K562 (cell line): Measurements from ENCODE around the gene EGLN3. TPM values are rescaled to one million over a fixed set of nuclear protein-coding genes. Genes with fewer than 3 reads are reported as not detected.
A peak's percentile ranks its signal among the peaks of the same experiment; 100 is the strongest.

Experiments
- ATAC-seq: fragments of 200-7000 bp; cut with Tn5 transposase; 3 replicates; pipeline ENCODE4 v1.9.1; 2020; ENCODE audit warnings: moderate library complexity
- BruUV-seq: library from RNA; stranded (reverse); fragments of 400-500 nt; replicated peaks from 2 replicates; lab custom pipeline; 2021; lab: Mats Ljungman, UMichigan
- CTCF ChIA-PET: fragments of 300-600 bp; formaldehyde crosslinking; extraction: SDS; loops from one replicate; lab custom pipeline; 2021; ENCODE audit warnings: low intra/inter-chr PET ratio; lab: Yijun Ruan, JAX
- POLR2A ChIA-PET: fragments of 300-600, 350-650 bp; sonication (Branson Sonifier 250); formaldehyde crosslinking; extraction: SDS; loops from one replicate; lab custom pipeline; 2021; ENCODE audit warnings: antibody characterized with exemption, inconsistent platforms; lab: Yijun Ruan, JAX
- DNase-seq, 4 experiments: peaks; one replicate each; pipeline versions ENCODE4 v3.0.0 to v3.0.0-alpha.2; 2011 to 2018; ENCODE audit warnings: low spot score in 3 of 4, mixed read lengths in 3 of 4; ENCODE audit errors: extremely low read depth in 1 of 4
- FAIRE-seq: peaks from 2 replicates; lab custom pipeline; 2011; peaks lifted over from hg19 to GRCh38; lab: Jason Lieb, UNC
- H2AFZ ChIP-seq: 2 replicates; pipeline ENCODE4 v1.6.0; 2011; ENCODE audit warnings: low read depth, low read length, control low read depth, inconsistent platforms
- H3K27ac ChIP-seq: fragments of 200-600 bp; 3 replicates; pipeline ENCODE4 v1.8.0; 2011; ENCODE audit warnings: low read depth, mild to moderate bottlenecking, control low read depth, inconsistent platforms, low read length, moderate library complexity, mixed read lengths; ENCODE audit errors: extremely low read depth
- H3K27me3 ChIP-seq, 2 experiments: fragments of 300-600 bp in 1 of 2; 2 replicates in 1 of 2; 3 replicates in 1 of 2; pipeline versions ENCODE4 v1.6.0 to v1.8.0; 2011; ENCODE audit warnings: inconsistent platforms in 2 of 2, low read length in 2 of 2, mild to moderate bottlenecking in 1 of 2, mixed read lengths in 1 of 2, moderate library complexity in 1 of 2; ENCODE audit not compliant: control insufficient read depth in 2 of 2, insufficient read depth in 2 of 2
- H3K36me3 ChIP-seq: fragments of 300-600 bp; 3 replicates; pipeline ENCODE4 v1.8.0; 2011; ENCODE audit warnings: mild to moderate bottlenecking, low read length, inconsistent platforms; ENCODE audit not compliant: control insufficient read depth, insufficient read depth
- H3K4me1 ChIP-seq, 2 experiments: fragments of 200-600 bp in 1 of 2; replicated peaks in 1 of 2; 2 replicates in 1 of 2; 3 replicates in 1 of 2; pipeline versions ENCODE4 v1.5.1 to v1.8.0; 2011; ENCODE audit warnings: inconsistent platforms in 2 of 2, low read length in 2 of 2, mild to moderate bottlenecking in 1 of 2, mixed read lengths in 1 of 2, moderate library complexity in 1 of 2; ENCODE audit not compliant: control insufficient read depth in 2 of 2, insufficient read depth in 2 of 2
- H3K4me2 ChIP-seq: 2 replicates; pipeline ENCODE4 v1.6.1; 2011; ENCODE audit warnings: low read length, control low read depth, inconsistent platforms, mixed read lengths; ENCODE audit not compliant: insufficient read depth
- H3K4me3 ChIP-seq: fragments of 200-600 bp; sonication (generic), shearing (Covaris generic); 2 replicates; pipeline ENCODE4 v1.5.1; 2016; ENCODE audit warnings: control low read depth, inconsistent platforms
- H3K79me2 ChIP-seq: fragments of 200-600 bp; 3 replicates; pipeline ENCODE4 v1.8.0; 2011; ENCODE audit warnings: low read length, inconsistent platforms; ENCODE audit not compliant: control insufficient read depth, insufficient read depth
- H3K9ac ChIP-seq, 2 experiments: 2 replicates each; pipeline versions ENCODE4 v1.6.0 to v1.6.1; 2011; ENCODE audit warnings: low read depth in 2 of 2, low read length in 2 of 2, control low read depth in 1 of 2, inconsistent platforms in 1 of 2, mild to moderate bottlenecking in 1 of 2, mixed read lengths in 1 of 2; ENCODE audit not compliant: insufficient read depth in 1 of 2
- H3K9me1 ChIP-seq: one replicate; pipeline ENCODE4 v1.6.0; 2011; ENCODE audit warnings: inconsistent platforms, mild to moderate bottlenecking, low read length, moderate library complexity; ENCODE audit not compliant: control insufficient read depth, insufficient read depth
- H3K9me3 ChIP-seq: replicated peaks from 2 replicates; pipeline ENCODE4 v1.5.1; 2011; ENCODE audit warnings: low read depth, low read length, inconsistent platforms; ENCODE audit not compliant: control insufficient read depth, insufficient read depth
- H4K20me1 ChIP-seq: replicated peaks from 2 replicates; pipeline ENCODE4 v1.6.1; 2011; ENCODE audit warnings: low read length, inconsistent platforms, mixed read lengths; ENCODE audit not compliant: control insufficient read depth, insufficient read depth
- CTBP1 ChIP-seq: fragments of 450-650 bp; IDR thresholded peaks from 2 replicates; pipeline ENCODE4 v1.6.1; 2016; ENCODE audit warnings: borderline replicate concordance
- ELK3 ChIP-seq: fragments of 450-650 bp; formaldehyde crosslinking; IDR thresholded peaks from 2 replicates; pipeline ENCODE4 v1.4.0; 2020; ENCODE audit warnings: mild to moderate bottlenecking
- WGBS: fragments of 100-300 bp; shearing (Covaris generic); methylation state at CpG from one replicate; pipeline ENCODE4 v1.1.6; 2016; ENCODE audit warnings: low coverage, mixed read lengths; ENCODE audit not compliant: insufficient coverage; ENCODE audit errors: missing lambda C conversion rate; 5-methylcytosine and 5-hydroxymethylcytosine counted together
- in situ Hi-C: fragments of 300-500 bp; cut with MboI; formaldehyde crosslinking; loops from 4 replicates; pipeline ENCODE4 v1.15.0; 2018; ENCODE audit warnings: inconsistent platforms, mixed read lengths
- intact Hi-C: fragments of 100-400 bp; cut with micrococcal nuclease; formaldehyde crosslinking; loops from 2 replicates; pipeline ENCODE4 v1.14.2; 2022
- polyA plus RNA-seq, 8 experiments: library from polyadenylated mRNA; depleted of rRNA in 4 of 8; stranded (reverse) in 5 of 8; unstranded in 3 of 8; fragments of >200 nt; fragmentation: Nextera tagmentation in 2 of 8; fragmentation: Illumina TruSeq in 1 of 8; extraction: Ambion mirVana in 2 of 8; extraction: Trizol in 1 of 8; gene quantifications; 2 replicates each; pipeline versions ENCODE4 v1.2.1 to v1.2.3, GENCODE V29; 2011 to 2014; ENCODE audit warnings: inconsistent platforms in 1 of 8, missing spikeins in 1 of 8
- total RNA-seq, 7 experiments: library from RNA; depleted of rRNA in 6 of 7; stranded (reverse); fragments of >200 nt in 6 of 7; fragmentation: Illumina TruSeq in 2 of 7; extraction: Trizol in 2 of 7; gene quantifications; 2 replicates each; pipeline versions ENCODE4 v1.2.1 to v1.2.3, GENCODE V29; 2011 to 2021; ENCODE audit warnings: low replicate concordance in 1 of 7

EGLN3 gene
- total and polyA plus RNA-seq, 9 of the 15 experiments (the other 6 are each of a cell fraction or from before 2014, with no cell fraction given) = 2.5 to 87.6 (median 5.8) TPM

- intact Hi-C loops = loop anchor here (5.0 kb wide), 2 partner anchors 73 to 138 kb away; no protein-coding TSS in a partner anchor
These were observed 8.8 kb upstream of the EGLN3 start for GRCh38 chr14:33959692-33960151.

More at GRCh38 chr14:33959692-33960151, 8.8 kb upstream of the EGLN3 start:
- no TSS peak for BruUV-seq
- 68% methylated on average over 4 of the region's 4 CpGs for WGBS
- FAIRE-seq = no peak
- Histone ChIP-seq H2AFZ (no peak overlapping the region), H3K4me1 (peaks cover 2 to 18% of the 10 kb centered on the region in 2 experiments; a peak in 4 of 5 replicates), H3K27ac (no peak overlapping the region), H3K4me2 (no peak overlapping the region), H3K9me3 (peaks cover 4% of the 10 kb centered on the region; the same call in 1 of the 2 replicates), H3K9me1 (no peaks in the 10 kb centered on the region), H3K9ac (no peak overlapping the region), H3K27me3 (no peaks in the 10 kb centered on the region), H4K20me1 (no peaks in the 10 kb centered on the region), H3K36me3 (no peaks in the 10 kb centered on the region), H3K4me3 (no peak overlapping the region)
- no peak for ATAC-seq
- CTCF ChIA-PET = no interaction called here
- POLR2A ChIA-PET = interaction anchor here (1.3 to 1.6 kb wide), 3 partner anchors 9 to 101 kb away, joined by 3 to 8 read pairs (median 8); partner anchors contain the start of gene EGLN3
- in situ Hi-C loops = loop anchor here (10.0 kb wide), 1 partner anchor 265 kb away; no protein-coding TSS in a partner anchor
- no peak for DNase-seq
- TF ChIP-seq CTBP1 = peak; percentile 37; the same call in 1 of the 2 replicates
- TF ChIP-seq ELK3 (CRISPR knock-in tag) = no peak
- TF ChIP-seq, all 486 proteins: peak for 1
- no peaks in the 10 kb centered on the region for H3K79me2 ChIP-seq
